HG03439 (cell line): ENCODE data around the gene DUSP21.
"Not testable (repeated sequence)": the region's sequence is repeated elsewhere in the genome, so short reads cannot be mapped to it uniquely, and the experiment has no call there.

Experiments
- ATAC-seq: cut with Tn5 transposase; IDR thresholded peaks from one replicate; pipeline ENCODE4 v1.9.1; 2021; ENCODE audit warnings: mild to moderate bottlenecking, moderate library complexity; ENCODE audit not compliant: unreplicated experiment

Gene DUSP21

GRCh38 chrX:44875185-44875489 is 31.3 kb downstream of the DUSP21 start:
- no peak for ATAC-seq

- ATAC-seq = no peak
Measured at GRCh38 chrX:44876086-44876485, 32.3 kb downstream of the DUSP21 start.

GRCh38 chrX:44876767-44877166 is 32.9 kb downstream of the DUSP21 start:
- no peak for ATAC-seq

- no peak for ATAC-seq
Measured at GRCh38 chrX:44878780-44879179, 35.0 kb downstream of the DUSP21 start.

- no peak for ATAC-seq
Measured at GRCh38 chrX:44881549-44881948, 37.7 kb downstream of the DUSP21 start.

GRCh38 chrX:44882635-44883034 is 38.8 kb downstream of the DUSP21 start:
- no peak for ATAC-seq

GRCh38 chrX:44884944-44885343 is 41.1 kb downstream of the DUSP21 start:
- ATAC-seq = no peak

- ATAC-seq = no peak
Measured at GRCh38 chrX:44889824-44890223, 46.0 kb downstream of the DUSP21 start.

- no peak for ATAC-seq
Measured at GRCh38 chrX:44890247-44890646, 46.4 kb downstream of the DUSP21 start.

GRCh38 chrX:44890687-44891086 is 46.9 kb downstream of the DUSP21 start:
- ATAC-seq = not testable (repeated sequence)

- ATAC-seq = no peak
Measured at GRCh38 chrX:44891642-44892041, 47.8 kb downstream of the DUSP21 start.
